ENCODE results near the gene CD320.
"Not testable (repeated sequence)": the region's sequence is repeated elsewhere in the genome, so short reads cannot be mapped to it uniquely, and the experiment has no call there.

The CD320 gene

GRCh38 chr19:8307400-8307964 lies 676 bp downstream of the CD320 start:
- Mint-ChIP-seq H3K36me3 (ENCODE audit: low read depth) (peaks cover 50% of the 10 kb centered on the region), H3K9me3 (no peaks in the 10 kb centered on the region), H3K4me3 (peak overlapping the region; percentile 76), H3K4me1 (ENCODE audit: low read depth) (peaks cover 44% of the 10 kb centered on the region), H3K27ac (peak overlapping the region; percentile 54), H3K27me3 (peaks cover 53% of the 10 kb centered on the region)
- intact Hi-C loops (cut with micrococcal nuclease): no loop called here

DNA sequence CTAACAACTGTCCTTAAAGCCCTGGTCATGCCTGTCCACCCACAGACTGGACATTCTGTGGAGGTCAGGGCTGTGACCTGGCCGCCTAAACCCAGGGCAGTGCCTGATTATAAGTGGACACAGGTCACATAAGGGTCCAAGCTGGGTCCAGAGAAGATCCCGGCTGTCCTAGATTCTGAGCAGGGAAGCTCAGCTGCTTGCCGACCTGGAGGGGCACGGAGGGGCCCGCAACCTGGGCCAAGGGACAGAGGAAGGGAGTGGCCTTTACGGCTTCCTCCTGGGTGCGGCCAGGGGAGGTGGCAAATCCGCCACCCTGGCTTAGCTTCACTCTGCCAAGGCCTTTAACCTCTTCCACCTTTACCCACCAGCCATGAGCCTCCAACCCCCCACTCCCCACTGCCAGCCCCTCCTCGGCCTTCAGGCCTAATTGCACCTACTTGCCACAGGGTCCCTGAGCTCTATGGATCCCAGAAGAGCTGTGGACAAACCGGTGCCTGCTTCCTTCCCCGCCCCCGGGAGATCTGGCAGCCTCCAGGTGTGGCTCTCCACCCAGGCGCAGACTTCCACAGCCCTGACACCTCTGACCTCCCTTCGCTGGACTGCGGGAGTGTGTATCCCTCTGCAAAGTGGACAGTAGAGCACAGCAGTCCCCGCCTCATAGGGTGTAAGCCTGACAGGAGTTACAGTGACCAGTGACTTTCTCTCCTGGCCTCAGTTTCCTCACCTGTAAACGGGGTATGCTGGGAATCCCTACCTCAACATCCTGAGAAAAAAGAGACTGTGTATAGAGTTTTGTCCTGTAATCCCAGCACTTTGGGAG lies 1.7 kb downstream of the CD320 start:
- H3K36me3 Mint-ChIP-seq (ENCODE audit: low read depth): peaks cover 47% of the 10 kb centered on the region
- no peaks in the 10 kb centered on the region for H3K9me3 Mint-ChIP-seq
- intact Hi-C loops (cut with micrococcal nuclease): no loop called here
- H3K27ac Mint-ChIP-seq: no peak overlapping the region
- H3K4me1 Mint-ChIP-seq (ENCODE audit: low read depth): peaks cover 43% of the 10 kb centered on the region
- no peak overlapping the region for H3K4me3 Mint-ChIP-seq
- H3K27me3 Mint-ChIP-seq: peaks cover 64% of the 10 kb centered on the region

- Mint-ChIP-seq H3K9me3 (no peaks in the 10 kb centered on the region), H3K36me3 (ENCODE audit: low read depth) (peaks cover 41% of the 10 kb centered on the region), H3K27me3 (peaks cover 64% of the 10 kb centered on the region), H3K4me3 (no peak overlapping the region), H3K4me1 (ENCODE audit: low read depth) (peaks cover 43% of the 10 kb centered on the region), H3K27ac (no peak overlapping the region)
- intact Hi-C loops (cut with micrococcal nuclease): no loop called here
These were observed 2.4 kb downstream of the CD320 start for GRCh38 chr19:8305798-8306197.

DNA sequence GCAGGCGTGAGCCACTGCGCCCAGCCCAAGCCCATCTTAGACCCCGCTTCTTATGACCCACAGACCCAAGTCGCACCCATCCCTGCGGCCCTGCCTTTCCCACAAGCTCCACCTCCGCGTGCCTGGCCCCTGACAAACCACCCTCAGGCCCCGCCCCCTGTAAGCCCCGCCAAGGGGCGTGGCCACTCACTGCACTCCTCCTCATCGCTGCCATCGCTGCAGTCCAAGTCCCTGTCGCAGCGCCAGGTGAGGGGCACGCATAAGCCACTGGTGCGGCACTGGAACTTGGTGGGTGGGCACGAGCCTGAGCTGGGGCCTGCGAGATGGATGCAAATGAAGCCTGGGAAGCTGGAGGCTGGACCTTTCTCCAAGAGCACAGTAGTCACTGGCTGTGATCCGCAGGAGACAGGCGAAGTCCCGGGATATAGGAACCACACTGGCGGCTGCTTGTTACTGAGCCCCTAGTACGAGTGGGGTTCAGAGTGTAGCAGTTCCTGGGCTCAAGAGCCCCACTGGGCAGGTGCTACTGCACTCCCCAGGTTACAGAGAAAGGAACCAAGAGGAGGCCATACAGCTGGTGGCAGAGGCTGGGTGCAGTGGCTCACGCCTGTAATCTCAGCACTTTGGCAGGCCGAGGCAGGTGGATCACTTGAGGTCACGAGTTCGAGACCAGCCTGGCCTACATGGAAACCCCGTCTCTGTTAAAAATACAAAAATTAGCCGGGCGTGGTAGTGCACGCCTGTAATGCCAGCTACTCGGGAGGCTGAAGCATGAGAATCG lies 3.1 kb downstream of the CD320 start:
- Mint-ChIP-seq H3K4me3 (no peak overlapping the region), H3K9me3 (no peaks in the 10 kb centered on the region), H3K36me3 (ENCODE audit: low read depth) (peaks cover 33% of the 10 kb centered on the region), H3K27me3 (peaks cover 64% of the 10 kb centered on the region), H3K4me1 (ENCODE audit: low read depth) (peaks cover 43% of the 10 kb centered on the region), H3K27ac (no peak overlapping the region)
- intact Hi-C loops (cut with micrococcal nuclease): no loop called here

DNA sequence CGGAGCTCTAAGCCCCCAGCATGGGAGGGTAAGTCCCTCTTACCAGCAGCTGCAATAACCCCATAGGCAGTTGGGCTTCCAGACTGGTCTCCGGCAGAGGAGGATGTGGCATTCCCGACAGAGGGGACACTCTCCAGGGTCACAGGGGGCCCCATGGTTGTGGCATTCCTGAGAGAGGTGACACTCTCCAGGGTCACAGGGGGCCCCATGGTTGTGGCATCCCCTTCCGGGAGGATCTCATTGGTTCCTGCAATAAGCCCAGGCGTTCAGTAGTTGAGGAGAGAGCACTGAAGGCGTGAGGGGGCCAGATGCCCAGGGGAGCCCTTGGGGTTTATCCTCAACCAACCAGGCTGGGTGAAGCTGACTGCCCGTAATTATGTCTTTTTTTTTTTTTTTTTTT lies 5.4 kb downstream of the CD320 start:
- Mint-ChIP-seq H3K9me3 (no peaks in the 10 kb centered on the region), H3K27ac (peak overlapping the region; percentile 37), H3K27me3 (peaks cover 63% of the 10 kb centered on the region), H3K4me3 (no peak overlapping the region), H3K4me1 (ENCODE audit: low read depth) (peaks cover 33% of the 10 kb centered on the region), H3K36me3 (ENCODE audit: low read depth) (peaks cover 23% of the 10 kb centered on the region)
- intact Hi-C loops (cut with micrococcal nuclease): no loop called here

- H3K4me1 Mint-ChIP-seq (ENCODE audit: low read depth): peaks cover 28% of the 10 kb centered on the region
- peaks cover 18% of the 10 kb centered on the region for H3K36me3 Mint-ChIP-seq (ENCODE audit: low read depth)
- H3K27ac Mint-ChIP-seq: peak overlapping the region; percentile 37
- H3K9me3 Mint-ChIP-seq: no peaks in the 10 kb centered on the region
- peaks cover 59% of the 10 kb centered on the region for H3K27me3 Mint-ChIP-seq
- intact Hi-C loops (cut with micrococcal nuclease): no loop called here
- no peak overlapping the region for H3K4me3 Mint-ChIP-seq
These were observed 5.8 kb downstream of the CD320 start for GRCh38 chr19:8302357-8302691.

DNA sequence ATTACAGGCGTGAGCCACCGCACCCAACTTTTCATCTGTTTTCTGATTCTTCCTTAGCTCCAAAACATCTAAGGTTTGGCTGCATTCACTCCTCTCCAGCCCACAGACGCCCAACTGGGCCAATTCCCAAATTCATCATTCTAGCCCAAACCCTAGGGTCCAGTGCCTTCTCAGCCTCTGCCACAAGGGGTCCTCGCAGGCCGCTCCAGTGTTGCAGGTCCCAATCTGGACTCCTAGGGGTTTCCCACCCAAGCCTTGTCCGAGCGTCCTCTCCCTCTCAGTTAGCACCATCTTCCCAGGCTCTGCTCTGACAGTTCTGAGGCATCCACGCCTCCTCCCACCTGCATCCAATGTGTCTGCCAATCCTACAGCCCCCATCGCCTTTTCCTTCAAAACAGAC lies 16.8 kb downstream of the CD320 start:
- H3K4me3 Mint-ChIP-seq; H3K27ac Mint-ChIP-seq; H3K27me3 Mint-ChIP-seq; H3K36me3 Mint-ChIP-seq (ENCODE audit: low read depth); intact Hi-C loops (cut with micrococcal nuclease); H3K9me3 Mint-ChIP-seq; H3K4me1 Mint-ChIP-seq (ENCODE audit: low read depth): not testable (repeated sequence)

- H3K36me3 Mint-ChIP-seq (ENCODE audit: low read depth); H3K27me3 Mint-ChIP-seq; intact Hi-C loops (cut with micrococcal nuclease); H3K9me3 Mint-ChIP-seq; H3K4me1 Mint-ChIP-seq (ENCODE audit: low read depth); H3K27ac Mint-ChIP-seq; H3K4me3 Mint-ChIP-seq: not testable (repeated sequence)
These were observed 31.6 kb downstream of the CD320 start for GRCh38 chr19:8276508-8276907.

- H3K27ac Mint-ChIP-seq: peak overlapping the region; percentile 22
- H3K4me1 Mint-ChIP-seq (ENCODE audit: low read depth): peaks cover 14% of the 10 kb centered on the region
- H3K36me3 Mint-ChIP-seq (ENCODE audit: low read depth): no peaks in the 10 kb centered on the region
- H3K9me3 Mint-ChIP-seq: no peaks in the 10 kb centered on the region
- peaks cover 43% of the 10 kb centered on the region for H3K27me3 Mint-ChIP-seq
- intact Hi-C loops (cut with micrococcal nuclease): loop anchor here (10.0 kb wide), 1 partner anchor 55 kb away; the partner anchor contains the start of genes NDUFA7 and RPS28
- H3K4me3 Mint-ChIP-seq: peak overlapping the region; percentile 77
These were observed 38.4 kb downstream of the CD320 start for GRCh38 chr19:8269724-8270123.

GRCh38 chr19:8265872-8266271 lies 42.3 kb downstream of the CD320 start:
- no peak overlapping the region for H3K27ac Mint-ChIP-seq

DNA sequence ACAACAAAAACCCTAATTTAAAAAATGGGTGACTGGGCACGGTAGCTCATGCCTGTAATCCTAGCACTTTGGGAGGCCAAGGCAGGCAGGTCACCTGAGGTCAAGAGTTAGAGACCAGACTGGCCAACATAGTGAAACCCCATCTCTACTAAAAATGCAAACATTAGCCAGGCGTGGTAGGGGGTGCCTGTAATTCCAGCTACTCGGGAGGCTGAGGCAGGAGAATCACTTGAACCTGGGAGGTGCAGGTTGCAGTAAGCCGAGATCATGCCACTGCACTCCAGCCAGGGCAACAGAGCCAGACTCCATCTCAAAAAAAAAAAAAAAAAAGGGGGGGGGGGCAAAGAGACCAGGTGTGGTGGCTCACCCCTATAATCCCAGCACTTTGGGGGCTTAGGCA lies 43.9 kb downstream of the CD320 start:
- Mint-ChIP-seq H3K4me1 (ENCODE audit: low read depth) (peaks cover 29% of the 10 kb centered on the region), H3K27me3 (peaks cover 52% of the 10 kb centered on the region)
- H3K27ac Mint-ChIP-seq; H3K4me3 Mint-ChIP-seq; H3K9me3 Mint-ChIP-seq; H3K36me3 Mint-ChIP-seq (ENCODE audit: low read depth): not testable (repeated sequence)
- intact Hi-C loops (cut with micrococcal nuclease): loop anchor here (10.0 kb wide), 1 partner anchor 61 kb away; the partner anchor contains the start of genes NDUFA7 and RPS28

More at GRCh38 chr19:8265872-8266271, 42.3 kb downstream of the CD320 start:
- H3K4me1 Mint-ChIP-seq (ENCODE audit: low read depth): peaks cover 21% of the 10 kb centered on the region
- intact Hi-C loops (cut with micrococcal nuclease): loop anchor here (10.0 kb wide), 1 partner anchor 59 kb away; the partner anchor contains the start of genes NDUFA7 and RPS28
- no peaks in the 10 kb centered on the region for H3K9me3 Mint-ChIP-seq
- peaks cover 56% of the 10 kb centered on the region for H3K27me3 Mint-ChIP-seq
- H3K4me3 Mint-ChIP-seq: no peak overlapping the region
- no peaks in the 10 kb centered on the region for H3K36me3 Mint-ChIP-seq (ENCODE audit: low read depth)

GRCh38 chr19:8262431-8262830 lies 45.7 kb downstream of the CD320 start:
- Mint-ChIP-seq H3K9me3 (no peaks in the 10 kb centered on the region), H3K36me3 (ENCODE audit: low read depth) (no peaks in the 10 kb centered on the region), H3K4me3 (no peak overlapping the region), H3K4me1 (ENCODE audit: low read depth) (peaks cover 22% of the 10 kb centered on the region), H3K27me3 (peaks cover 53% of the 10 kb centered on the region), H3K27ac (no peak overlapping the region)
- intact Hi-C loops (cut with micrococcal nuclease): loop anchor here (10.0 kb wide), 1 partner anchor 62 kb away; the partner anchor contains the start of genes NDUFA7 and RPS28

GRCh38 chr19:8261881-8262280 lies 46.3 kb downstream of the CD320 start:
- H3K27ac Mint-ChIP-seq: no peak overlapping the region
- H3K27me3 Mint-ChIP-seq: peaks cover 54% of the 10 kb centered on the region
- H3K4me3 Mint-ChIP-seq: no peak overlapping the region
- H3K9me3 Mint-ChIP-seq: no peaks in the 10 kb centered on the region
- H3K4me1 Mint-ChIP-seq (ENCODE audit: low read depth): peaks cover 22% of the 10 kb centered on the region
- intact Hi-C loops (cut with micrococcal nuclease): loop anchor here (10.0 kb wide), 1 partner anchor 63 kb away; the partner anchor contains the start of genes NDUFA7 and RPS28
- no peaks in the 10 kb centered on the region for H3K36me3 Mint-ChIP-seq (ENCODE audit: low read depth)

DNA sequence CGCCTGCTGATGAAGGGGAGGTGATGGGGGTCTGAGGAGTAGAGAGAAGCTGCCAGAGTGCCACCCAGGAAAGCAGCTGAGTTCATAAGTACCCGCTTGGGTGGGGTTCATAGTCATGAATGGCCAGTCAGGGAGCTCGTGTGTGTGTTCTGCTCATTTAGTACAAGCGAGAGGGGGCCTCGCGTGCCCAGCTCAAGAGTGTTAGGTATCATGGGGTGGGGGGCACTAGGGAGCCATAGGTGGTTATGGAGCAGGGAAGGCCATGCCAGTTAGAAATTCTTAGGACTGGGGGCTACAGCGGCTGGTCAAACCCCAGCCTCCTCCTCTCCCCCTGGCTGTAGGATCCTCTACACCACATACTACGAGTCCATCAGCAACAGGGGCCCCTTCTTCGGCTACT lies 46.8 kb downstream of the CD320 start:
- Mint-ChIP-seq H3K4me1 (ENCODE audit: low read depth) (peaks cover 22% of the 10 kb centered on the region), H3K27me3 (peaks cover 51% of the 10 kb centered on the region), H3K36me3 (ENCODE audit: low read depth) (no peaks in the 10 kb centered on the region), H3K4me3 (no peak overlapping the region), H3K9me3 (no peaks in the 10 kb centered on the region), H3K27ac (no peak overlapping the region)
- intact Hi-C loops (cut with micrococcal nuclease): loop anchor here (10.0 kb wide), 1 partner anchor 63 kb away; the partner anchor contains the start of genes NDUFA7 and RPS28
